ENCODE measurements around the gene ARSG.

The ARSG gene

GRCh38 chr17:68417317-68417716 is 126.0 kb downstream of the ARSG start:
- TF ChIP-seq POLR2A (IDR thresholded peaks at IDR 0.05; ENCODE audit: extremely low read depth, insufficient read length) (no peak), CTCF (IDR thresholded peaks at IDR 0.05; ENCODE audit: low read depth, low read length) (no peak), MYC (IDR thresholded peaks at IDR 0.05; ENCODE audit: low read depth, low read length) (no peak), MAX (IDR thresholded peaks at IDR 0.05; ENCODE audit: low read depth, low read length) (no peak)
- no peak for DNase-seq (ENCODE audit: low read depth)
- no peak overlapping the region for H3K4me3 ChIP-seq (ENCODE audit: low read depth, low read length)

GRCh38 chr17:68418876-68419275 is 127.6 kb downstream of the ARSG start:
- DNase-seq (ENCODE audit: low read depth), result no peak
- no peak overlapping the region for H3K4me3 ChIP-seq (ENCODE audit: low read depth, low read length)
- TF ChIP-seq MAX (IDR thresholded peaks at IDR 0.05; ENCODE audit: low read depth, low read length) (no peak), CTCF (IDR thresholded peaks at IDR 0.05; ENCODE audit: low read depth, low read length) (no peak), MYC (IDR thresholded peaks at IDR 0.05; ENCODE audit: low read depth, low read length) (no peak), POLR2A (IDR thresholded peaks at IDR 0.05; ENCODE audit: extremely low read depth, insufficient read length) (no peak)

DNA sequence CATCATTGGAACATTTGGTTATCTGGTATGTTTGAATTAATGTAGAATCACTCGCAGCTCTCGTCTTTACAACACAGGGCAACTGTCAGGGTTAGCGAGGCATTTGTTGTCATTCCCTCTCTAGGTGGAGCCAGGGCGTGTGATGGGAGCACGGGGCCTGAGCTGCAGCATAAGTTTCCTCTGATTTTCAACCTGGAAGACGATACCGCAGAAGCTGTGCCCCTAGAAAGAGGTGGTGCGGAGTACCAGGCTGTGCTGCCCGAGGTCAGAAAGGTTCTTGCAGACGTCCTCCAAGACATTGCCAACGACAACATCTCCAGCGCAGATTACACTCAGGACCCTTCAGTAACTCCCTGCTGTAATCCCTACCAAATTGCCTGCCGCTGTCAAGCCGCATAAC is 128.8 kb downstream of the ARSG start:
- no peak for DNase-seq (ENCODE audit: low read depth)

DNA sequence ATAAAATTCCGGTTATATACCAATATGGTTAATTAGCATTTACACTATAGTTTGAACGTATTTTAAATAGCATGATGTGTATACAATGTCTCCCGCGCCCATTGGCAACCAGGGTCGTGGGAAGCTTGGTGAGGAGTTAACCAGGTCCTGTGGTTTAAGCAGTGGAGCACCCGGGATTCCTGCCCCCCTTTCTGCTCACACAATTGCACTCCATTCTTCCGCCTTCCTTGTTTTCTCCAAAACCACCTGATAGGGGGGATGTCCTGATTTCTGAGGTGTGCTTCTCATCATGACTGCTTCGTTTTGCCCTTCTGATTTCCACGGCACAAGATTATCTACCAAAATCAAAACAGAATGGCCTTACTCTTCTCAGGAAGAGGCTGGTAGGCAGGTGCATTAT is 130.2 kb downstream of the ARSG start:
- H3K4me3 ChIP-seq (ENCODE audit: low read depth, low read length), result no peak overlapping the region
- DNase-seq (ENCODE audit: low read depth), result no peak
- TF ChIP-seq POLR2A (IDR thresholded peaks at IDR 0.05; ENCODE audit: extremely low read depth, insufficient read length) (no peak), CTCF (IDR thresholded peaks at IDR 0.05; ENCODE audit: low read depth, low read length) (no peak), MYC (IDR thresholded peaks at IDR 0.05; ENCODE audit: low read depth, low read length) (no peak), MAX (IDR thresholded peaks at IDR 0.05; ENCODE audit: low read depth, low read length) (no peak)

More for the DNA sequence above, 128.8 kb downstream of the ARSG start:
- no peak overlapping the region for H3K4me3 ChIP-seq (ENCODE audit: low read depth, low read length)
- TF ChIP-seq CTCF (IDR thresholded peaks at IDR 0.05; ENCODE audit: low read depth, low read length), result no peak
- no peak for TF ChIP-seq MAX (IDR thresholded peaks at IDR 0.05; ENCODE audit: low read depth, low read length)
- no peak for TF ChIP-seq POLR2A (IDR thresholded peaks at IDR 0.05; ENCODE audit: extremely low read depth, insufficient read length)
- no peak for TF ChIP-seq MYC (IDR thresholded peaks at IDR 0.05; ENCODE audit: low read depth, low read length)

GRCh38 chr17:68422821-68423220 is 131.5 kb downstream of the ARSG start:
- DNase-seq (ENCODE audit: low read depth), result no peak
- TF ChIP-seq CTCF (IDR thresholded peaks at IDR 0.05; ENCODE audit: low read depth, low read length) (no peak), POLR2A (IDR thresholded peaks at IDR 0.05; ENCODE audit: extremely low read depth, insufficient read length) (no peak), MYC (IDR thresholded peaks at IDR 0.05; ENCODE audit: low read depth, low read length) (no peak), MAX (IDR thresholded peaks at IDR 0.05; ENCODE audit: low read depth, low read length) (no peak)
- no peak overlapping the region for H3K4me3 ChIP-seq (ENCODE audit: low read depth, low read length)

DNA sequence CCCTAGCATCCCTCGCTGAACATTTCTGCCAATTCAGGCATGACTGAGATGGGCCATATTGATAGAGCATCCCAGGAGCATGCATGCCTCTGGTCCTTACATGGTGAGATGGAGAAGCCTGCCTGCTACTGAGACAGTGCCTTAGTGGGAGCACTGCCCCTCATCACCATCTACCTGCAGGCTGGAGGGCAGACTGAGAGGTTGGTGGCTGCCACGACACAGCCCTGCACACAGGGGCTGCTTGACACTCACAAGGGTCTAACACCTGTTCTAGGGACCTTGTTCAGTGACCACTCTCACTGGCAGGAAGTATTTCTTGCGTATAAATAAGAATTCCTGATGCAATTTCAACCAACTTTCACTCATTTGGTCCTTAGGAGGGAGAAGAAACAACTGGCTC is 132.0 kb downstream of the ARSG start:
- no peak for TF ChIP-seq MYC (IDR thresholded peaks at IDR 0.05; ENCODE audit: low read depth, low read length)
- TF ChIP-seq MAX (IDR thresholded peaks at IDR 0.05; ENCODE audit: low read depth, low read length), result no peak
- TF ChIP-seq POLR2A (IDR thresholded peaks at IDR 0.05; ENCODE audit: extremely low read depth, insufficient read length), result no peak
- TF ChIP-seq CTCF (IDR thresholded peaks at IDR 0.05; ENCODE audit: low read depth, low read length), result no peak
- H3K4me3 ChIP-seq (ENCODE audit: low read depth, low read length), result no peak overlapping the region
- no peak for DNase-seq (ENCODE audit: low read depth)
